ENCODE measurements around the gene ACOD1.
"Not testable (repeated sequence)": the region's sequence is repeated elsewhere in the genome, so short reads cannot be mapped to it uniquely, and the experiment has no call there.

ACOD1 gene

DNA sequence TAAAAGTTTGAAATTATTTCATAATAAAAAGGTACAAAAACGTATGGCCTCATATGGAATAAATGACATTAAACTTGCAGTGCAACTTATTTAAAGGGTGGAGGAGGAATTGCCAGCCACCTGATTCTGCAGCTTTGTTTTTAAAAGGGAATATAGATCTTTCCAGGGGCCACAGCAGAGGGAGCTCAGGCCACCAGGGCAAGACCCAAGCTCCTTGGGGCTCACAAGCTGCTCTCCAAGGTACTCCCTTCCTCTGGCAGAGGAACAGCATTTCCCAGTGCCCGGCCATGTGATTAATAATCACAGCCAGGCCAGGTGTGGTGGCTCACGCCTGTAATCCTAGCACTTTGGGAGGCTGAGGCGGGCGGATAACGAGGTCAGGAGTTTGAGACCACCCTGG is 6.2 kb downstream of the ACOD1 start:
- no peak for DNase-seq

DNA sequence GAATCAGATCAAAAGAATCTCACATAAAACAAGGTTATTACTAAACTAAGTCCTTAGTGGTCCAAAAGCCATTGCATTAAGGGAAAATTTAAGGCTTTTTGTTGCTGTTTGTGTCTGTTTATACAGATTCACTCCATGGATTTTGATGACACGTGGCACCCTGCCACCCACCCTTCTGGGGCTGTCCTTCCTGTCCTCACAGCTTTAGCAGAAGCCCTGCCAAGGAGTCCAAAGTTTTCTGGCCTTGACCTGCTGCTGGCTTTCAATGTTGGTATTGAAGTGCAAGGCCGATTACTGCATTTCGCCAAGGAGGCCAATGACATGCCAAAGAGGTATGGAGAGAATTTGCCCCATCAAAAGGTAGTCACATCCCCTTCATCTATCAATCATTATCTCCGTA is 6.9 kb downstream of the ACOD1 start:
- DNase-seq: no peak

DNA sequence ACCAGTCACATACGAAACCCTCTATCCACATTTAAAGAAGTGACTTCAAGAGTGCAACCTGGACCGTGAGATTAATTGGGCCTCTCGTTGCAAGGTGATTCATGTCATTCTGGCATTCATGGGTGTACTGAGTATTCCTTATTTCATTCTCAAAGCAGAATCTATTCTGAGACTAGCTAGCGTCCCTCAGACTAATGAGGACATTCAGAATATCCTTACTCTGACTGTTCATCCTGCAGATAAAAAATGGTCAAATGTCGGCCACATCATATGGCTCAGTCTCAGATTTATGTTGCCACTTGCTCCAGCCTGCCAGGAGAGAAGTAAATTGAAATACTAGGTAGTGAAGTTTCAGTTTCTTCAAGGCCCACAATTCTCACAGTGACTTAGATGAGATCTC is 7.3 kb downstream of the ACOD1 start:
- DNase-seq: no peak

DNA sequence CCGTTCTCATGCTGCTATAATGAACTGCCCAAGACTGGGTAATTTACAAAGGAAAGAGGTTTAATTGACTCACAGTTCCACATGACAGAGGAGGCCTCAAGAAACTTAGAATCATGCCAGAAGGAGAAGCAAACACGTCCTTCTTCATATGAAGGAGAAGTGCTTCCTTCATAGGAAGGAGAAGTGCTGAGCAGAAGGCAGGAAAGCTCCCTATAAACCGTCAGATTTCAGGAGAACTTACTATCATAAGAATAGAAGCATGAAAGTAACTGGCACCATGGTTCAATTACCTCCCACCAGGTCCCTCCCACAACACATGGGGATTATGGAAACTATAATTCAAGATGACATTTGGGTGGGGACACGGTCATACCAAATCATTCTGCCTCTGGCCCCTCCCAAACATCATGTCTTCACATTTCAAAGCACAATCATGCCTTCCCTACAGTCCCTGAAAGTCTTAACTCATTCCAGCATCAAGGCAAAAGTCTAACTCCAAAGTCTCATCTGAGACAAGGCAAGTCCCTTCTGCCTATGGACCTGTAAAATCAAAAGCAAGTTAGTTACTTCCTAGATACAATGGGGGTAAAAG is 10.6 kb downstream of the ACOD1 start:
- no peak for DNase-seq

DNA sequence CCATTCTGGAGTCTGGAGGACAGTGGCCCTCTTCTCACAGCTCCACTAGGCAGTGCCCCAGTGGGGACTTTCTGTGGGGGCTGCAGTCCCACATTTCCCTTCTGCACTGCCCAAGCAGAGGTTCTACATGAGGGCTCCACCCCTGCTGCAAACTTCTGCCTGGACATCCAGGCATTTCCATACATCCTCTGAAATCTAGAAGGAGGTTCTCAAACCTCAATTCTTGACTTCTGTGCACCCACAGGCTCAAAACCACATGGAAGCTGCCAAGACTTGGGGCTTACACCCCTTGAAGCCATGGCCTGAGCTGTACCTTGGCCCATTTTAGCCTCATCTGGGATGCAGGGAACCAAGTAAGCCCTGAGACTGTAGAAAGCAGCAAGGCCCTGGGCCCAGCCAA is 11.4 kb downstream of the ACOD1 start:
- DNase-seq: not testable (repeated sequence)

DNA sequence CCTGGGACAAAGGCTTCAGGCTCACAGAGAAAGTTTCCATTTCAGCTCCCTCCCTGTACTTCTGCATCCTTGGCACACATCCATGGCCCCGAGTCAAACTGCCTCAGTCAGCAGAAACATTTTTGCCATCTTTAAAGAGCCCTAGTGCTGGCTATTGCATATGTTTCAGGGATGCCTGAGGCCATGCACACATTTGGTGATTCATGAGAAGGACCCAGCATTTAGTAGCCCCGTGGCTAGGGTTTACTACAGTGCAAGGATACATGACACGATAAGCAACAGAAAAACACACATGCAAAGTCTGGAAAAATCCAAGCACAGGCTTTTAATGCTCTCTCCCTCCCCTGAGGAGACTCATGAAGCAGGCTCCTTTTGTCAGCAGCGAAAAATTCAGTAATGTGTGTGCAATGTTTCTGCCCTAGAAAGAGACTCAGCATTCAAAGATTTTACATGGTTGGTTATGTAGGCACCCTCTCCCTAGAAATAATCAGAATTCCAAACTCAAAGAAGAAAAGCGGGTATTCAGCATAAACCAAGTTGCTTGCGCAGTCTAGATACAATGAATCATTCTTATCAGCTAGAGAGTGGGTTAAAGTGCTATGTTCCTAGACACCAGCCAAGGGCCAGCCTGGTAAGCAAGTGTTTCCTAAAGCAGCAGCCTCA is 17.6 kb downstream of the ACOD1 start:
- no peak for DNase-seq

DNA sequence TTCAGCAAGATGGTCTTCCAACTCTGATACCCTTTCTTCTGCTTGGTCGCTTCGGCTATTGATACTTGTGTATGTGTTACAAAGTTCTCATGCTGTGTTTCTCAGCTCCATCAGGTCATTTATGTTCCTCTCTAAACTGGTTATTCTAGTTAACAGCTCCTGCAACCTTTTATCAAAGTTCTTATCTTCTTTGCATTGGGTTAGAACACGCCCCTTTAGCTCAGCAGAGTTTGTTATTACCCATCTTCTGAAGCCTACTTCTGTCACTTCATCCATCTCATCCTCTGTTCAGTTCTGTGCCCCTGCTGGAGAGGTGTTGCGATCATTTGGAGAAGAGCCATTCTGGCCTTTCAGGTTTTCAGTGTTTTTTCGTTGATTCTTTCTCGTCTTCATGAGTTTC is 18.7 kb downstream of the ACOD1 start:
- no peak for DNase-seq

DNA sequence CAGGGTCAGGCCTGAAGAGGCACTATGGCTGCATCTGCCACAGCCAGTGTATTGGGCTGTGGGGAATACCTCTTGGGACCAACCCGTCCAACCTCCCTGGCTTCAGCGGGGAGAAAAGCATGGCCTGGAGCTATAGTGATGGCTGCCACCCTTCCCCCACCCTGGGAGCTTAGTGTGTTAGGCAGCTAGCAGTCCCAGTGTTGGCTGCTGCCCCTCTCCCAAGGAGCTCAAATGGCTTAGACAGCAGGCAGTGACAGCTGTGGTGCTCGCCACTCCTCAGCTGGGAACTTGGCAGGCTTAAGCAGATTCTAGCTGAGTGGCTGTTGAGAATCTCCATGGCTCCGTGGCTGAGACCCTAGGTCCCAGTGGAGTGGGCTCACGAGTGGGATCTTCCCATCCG is 19.7 kb downstream of the ACOD1 start:
- no peak for DNase-seq

DNA sequence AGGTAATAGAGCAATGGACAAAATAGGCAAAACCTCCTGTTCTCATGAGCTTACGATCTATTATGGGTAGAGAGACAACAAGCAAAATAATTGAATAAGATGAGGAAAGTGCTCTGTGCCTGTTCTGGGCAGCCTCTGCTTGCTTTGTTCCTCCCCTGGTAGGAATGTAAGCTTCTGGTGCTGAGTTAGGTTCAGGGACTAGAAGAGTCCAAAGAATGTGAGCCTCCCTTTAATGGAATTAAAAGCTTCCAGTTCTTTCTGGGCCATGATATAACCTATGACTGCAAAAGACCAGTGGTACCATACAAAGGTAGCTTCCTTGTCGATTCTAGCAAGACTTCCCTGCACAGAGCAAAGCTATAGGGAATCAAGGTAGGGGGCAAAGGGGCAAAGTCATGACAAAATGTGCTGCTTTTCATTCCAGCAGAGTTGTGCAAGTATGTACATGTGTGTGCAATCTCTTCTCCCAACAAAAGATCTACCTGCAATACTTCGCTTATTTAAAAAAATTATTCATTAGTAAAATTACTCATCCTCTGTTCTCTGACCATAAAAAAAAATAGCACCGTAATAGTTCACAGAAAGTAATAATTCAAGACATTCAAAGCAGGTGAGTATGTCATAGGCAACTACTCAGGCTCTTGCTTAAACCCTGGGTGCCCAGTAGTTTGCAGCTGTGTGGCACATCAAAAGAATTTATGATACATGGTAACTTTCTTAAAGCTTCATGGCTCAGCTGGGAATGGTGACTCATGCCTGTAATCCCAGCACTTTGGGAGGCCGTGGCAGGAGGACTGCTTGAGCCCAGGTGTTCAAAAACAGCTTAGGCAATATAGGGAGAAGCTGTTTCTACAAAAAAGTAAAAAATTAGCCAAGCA is 21.4 kb downstream of the ACOD1 start:
- DNase-seq: no peak

DNA sequence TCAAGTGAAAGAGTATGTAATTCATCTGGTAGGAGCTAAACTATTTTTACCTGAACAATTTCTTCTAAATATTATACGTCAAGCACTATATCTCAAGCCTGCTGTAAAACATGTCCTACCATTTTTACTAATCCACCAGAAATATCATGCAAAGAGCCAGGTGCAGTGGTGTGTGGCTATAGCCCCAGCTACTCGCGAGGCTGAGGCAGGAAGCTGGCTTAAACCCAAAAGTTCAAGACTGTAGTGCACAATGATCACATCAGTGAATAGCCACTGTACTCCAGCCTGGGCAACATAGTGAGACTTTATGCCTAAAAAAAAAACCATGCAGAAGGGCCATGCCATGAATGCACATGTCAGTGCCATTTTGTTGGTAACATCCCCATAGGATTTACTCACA is 22.9 kb downstream of the ACOD1 start:
- DNase-seq: no peak

DNA sequence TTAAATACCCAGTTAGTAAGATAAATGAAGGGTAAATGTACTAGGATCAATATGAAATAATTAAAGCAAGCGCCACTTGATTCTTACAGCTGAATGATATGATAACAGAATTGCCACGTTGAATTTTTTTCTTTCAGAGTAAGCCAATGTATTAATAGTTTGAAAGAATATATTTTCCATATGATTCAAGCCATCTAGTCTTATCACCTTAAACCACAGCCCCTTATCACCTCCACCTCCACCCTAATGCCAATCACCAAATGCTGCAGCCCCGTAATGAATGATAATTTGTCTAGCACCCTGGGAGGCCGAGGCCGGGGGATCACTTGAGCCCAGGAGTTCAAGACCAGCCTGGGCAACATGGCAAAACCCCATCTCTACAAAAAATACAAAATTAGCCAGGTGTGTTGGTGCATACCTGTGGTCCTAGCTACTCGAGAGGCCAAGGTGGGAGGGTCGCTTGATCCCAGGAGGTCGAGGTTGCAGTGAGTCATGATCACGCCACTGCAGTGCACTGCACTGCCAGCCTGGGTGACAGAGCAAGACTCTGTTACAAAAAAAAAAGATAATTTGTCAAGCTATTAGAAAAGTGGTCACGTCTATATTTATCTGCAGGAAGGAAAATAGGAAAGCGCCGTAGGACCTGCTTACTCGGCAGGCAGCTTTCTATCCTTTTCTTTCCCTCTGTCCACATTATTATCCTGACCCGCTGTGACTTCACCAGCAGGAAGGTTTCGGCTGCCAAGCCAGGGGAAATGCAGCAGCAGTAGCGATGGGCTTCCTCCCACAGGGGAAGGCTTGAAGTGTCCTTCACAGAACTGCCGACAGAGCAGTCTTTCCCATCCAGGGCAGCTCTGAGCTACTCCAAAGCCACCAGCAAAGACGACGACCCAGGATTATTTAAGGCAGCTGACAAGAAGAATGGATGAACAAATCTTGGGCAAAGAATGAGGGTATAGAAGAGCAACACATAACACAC is 23.8 kb downstream of the ACOD1 start:
- DNase-seq: no peak

DNA sequence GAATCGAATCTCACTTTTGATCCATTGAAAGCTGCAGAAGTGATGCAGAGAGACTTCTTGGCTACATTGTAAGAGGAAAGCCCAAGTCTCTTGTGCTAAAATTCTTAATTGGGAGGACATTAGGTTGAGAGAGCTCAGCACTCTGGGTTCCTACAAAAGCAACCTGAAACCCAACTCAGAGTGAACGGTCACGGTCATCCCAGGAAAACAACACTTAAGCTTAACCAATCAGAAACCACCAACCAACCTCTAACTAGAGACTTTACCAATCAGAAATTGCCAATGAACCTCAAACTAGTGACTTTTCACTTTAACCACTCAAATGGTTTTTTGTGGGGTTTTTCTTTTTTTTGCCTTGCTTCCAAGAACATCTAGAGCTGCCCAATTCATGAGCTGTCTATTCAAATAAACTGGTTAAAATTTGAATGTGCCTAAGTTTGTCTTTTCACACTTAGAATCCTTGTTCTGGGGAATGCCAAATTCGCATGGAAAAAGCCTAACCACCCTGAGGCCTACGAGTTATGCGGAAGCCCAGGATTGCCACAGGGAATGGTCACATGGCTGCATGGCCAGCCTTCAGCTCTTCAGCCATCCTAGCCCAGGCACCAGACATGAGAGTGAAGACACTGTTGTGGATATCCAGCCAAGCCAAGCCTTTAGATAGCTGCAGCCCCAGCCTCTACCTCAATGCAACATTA is 25.8 kb downstream of the ACOD1 start:
- no peak for DNase-seq

DNA sequence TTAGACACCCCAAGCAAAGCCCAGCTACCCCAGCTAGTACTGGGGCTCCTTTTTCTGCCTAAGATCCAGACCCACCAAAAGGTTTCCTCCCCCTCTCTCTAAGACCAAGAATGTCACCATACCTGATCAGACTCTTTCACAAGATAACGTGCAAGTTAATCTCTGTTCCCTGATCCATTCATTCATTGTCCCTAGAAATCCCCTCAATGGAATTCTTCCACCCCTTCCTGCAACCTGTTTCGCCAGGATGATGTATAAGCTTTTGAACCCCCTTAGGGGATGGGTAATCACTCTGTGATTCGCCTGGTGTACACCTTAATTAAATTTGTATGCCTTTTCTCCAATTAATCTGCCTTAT is 26.3 kb downstream of the ACOD1 start:
- DNase-seq: no peak

DNA sequence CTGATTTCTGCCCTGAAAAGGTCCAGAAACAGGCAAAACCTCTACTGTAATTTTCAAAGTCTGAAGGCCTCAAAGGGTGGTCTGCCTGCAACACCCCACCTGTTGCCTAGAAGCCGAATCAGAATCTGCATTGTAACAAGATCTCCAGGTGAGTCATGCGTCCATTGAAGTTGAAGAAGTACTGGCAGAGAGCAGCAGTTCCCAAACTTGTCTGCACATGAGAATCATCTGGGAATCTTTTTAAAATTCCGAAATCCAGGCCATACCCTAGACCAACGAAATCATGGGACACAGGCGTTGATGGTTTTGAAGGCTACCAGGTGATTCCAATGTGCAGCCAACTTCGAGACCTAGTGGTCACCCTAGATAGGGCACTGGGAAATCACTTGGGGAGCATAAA is 27.6 kb downstream of the ACOD1 start:
- DNase-seq: no peak

DNA sequence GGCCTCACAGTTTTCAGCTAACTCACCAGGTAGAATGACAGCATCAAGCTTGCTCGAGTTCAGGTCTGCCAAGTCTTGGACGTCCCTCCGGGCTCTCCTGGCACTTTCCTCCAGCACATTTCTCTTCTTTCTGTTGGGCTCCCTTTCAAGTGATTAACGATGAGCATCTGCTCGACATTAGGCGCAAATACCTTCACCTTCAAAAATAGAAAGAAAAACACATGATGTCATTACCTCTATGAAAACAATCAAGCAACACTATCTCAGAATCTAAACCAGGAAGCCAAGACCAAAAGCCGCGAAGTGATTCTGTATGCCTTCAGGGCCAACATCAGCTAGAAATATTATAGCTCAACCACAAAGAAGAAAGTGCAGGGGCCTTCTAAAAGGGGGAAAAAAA is 28.2 kb downstream of the ACOD1 start:
- peak; percentile 29 for DNase-seq

DNA sequence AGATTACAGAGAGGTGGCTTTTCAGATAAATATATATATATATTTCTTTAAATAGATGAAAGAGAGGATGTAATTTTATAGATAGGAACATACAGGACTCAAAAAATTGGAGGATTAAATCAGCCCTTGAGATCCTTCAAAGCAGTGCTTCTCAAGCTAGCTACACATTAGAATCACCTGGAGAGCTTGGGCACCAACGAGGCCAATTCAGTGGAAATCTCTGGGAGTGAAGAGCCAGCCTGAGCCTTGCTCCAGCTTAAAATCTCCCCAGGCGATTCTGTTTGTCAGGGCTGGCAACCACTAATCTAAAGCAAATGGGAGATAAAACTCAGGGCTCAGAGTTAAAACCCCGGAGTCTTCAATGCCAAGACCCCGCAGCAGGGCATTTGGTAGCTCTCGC is 28.6 kb downstream of the ACOD1 start:
- DNase-seq: no peak

DNA sequence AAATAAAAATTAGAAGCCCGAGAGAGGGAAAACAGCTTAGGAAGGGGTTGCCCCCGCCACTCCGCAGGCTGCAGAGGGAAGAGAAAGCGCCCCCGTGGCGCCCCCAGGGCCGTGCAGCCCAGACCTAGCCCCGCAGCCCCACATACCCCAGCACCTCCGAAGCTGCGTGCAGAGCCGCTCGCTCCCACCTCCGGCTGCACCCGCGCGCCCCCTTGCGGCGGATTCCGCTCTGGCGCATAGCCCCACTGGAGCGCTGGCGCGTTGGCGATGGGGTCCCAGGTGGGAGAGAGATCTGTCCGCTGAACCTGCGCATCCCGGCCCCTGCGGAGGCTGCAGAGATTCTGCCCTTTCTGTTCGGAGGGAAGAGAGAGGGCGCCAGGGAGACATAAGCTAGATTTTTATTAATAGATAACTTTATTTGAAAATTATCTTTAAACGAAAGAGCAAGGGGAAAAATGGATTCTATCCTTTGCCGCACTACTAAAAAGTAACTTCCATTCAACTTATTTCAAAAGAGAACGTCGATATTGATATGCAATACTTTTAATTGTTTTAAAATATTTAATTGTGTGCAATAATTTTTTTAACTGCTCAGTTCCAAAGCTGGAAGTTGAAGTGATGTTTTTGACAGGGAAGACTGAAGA is 31.9 kb downstream of the ACOD1 start:
- DNase-seq: no peak

DNA sequence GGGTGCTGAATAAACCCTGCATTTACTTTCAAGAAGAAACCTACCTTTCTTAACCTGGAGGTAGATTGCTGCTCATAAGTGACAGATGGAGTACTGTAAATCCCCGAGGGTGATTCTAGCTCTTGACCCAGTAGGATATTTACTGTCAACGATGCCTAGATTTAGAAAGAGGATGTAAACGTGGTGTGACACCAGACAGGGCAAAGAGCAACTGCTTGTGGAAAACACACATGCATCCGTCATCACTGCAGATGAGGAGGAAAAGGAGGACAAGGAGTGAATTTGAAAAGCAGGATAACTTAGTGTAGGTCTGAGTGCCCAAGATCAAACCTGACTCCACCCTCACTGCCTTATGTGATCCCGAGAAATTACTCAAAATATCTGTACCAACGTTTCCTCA is 33.8 kb downstream of the ACOD1 start:
- no peak for DNase-seq

DNA sequence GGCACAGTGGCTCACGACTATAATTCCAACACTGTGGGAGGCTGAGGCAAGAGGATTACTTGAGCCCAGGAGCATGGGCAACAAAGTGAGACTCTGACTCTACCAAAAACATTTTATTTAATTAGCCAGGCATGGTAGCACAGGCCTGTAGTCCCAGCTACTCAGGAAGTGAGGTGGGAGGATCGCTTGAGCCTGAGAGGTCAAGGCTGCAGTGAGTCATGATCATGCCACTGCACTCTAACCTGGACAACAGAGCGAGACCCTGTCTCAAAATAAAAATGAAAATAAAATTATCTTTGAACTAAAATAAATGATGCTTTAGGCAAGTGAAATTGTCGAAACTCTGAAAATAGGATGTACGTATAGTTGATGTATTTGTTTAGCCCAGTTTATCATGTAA is 35.4 kb downstream of the ACOD1 start:
- DNase-seq: no peak

DNA sequence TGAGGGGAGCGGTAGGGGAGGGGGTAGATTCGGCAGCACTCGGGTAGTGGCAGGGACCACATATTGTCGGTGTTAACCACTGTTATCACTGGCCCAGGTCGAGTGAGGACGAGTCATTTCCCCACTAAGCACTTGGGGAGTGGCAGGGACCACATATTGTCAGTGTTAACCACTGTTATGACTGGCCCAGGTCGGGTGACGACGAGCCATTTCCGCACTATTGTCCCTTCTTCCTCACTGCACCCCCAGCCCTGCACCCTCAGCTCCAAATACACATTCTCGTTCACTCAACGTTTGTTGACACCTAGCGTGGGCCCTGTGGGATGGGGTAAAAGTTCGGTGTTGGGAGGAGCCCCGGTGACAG is 43.1 kb downstream of the ACOD1 start:
- DNase-seq: no peak

DNA sequence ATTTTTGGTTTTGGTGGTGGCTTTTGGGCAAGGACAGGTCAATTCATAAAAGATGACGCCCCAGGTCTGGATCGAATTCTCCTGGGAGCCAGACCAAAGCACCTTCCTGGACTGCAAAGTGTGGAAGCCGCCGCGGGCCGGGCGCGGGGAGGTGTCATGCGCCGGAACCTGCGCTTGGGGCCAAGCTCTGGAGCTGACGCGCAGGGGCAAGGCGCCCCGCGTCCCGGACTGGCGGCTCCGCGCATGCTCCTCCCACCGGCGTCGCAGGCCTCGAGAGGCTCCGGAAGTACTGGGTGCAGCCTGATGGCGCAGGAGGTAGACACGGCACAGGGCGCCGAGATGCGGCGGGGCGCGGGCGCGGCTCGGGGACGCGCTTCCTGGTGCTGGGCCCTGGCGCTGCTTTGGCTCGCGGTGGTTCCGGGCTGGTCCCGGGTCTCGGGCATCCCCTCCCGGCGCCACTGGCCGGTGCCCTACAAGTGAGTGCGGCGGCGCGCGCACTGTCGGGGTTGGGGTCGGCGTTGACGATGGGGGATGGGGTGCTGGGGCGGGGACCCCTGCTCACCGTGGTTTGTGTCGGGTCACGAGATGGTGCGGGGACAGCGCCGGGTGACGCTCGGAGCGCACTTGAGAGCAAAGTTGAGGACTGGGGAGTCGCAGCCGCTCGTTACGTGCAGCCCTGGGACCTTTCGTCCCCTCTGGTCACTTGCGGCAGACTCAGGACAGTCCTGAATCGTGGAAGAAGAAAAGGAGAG is 43.7 kb downstream of the ACOD1 start, which contains the start of gene CLN5:
Gene CLN5, plus strand, starts transcription at position 286 of the 752 bp plus-strand sequence. Its CDS starts 18 bp downstream, at position 304.
- DNase-seq: peak; percentile 94

Data from DMS153 (cell line).